GM10266 (cell line): ENCODE measurements around the gene CERS4.
"Not testable (repeated sequence)": the region's sequence is repeated elsewhere in the genome, so short reads cannot be mapped to it uniquely, and the experiment has no call there.

Source experiments
- DNase-seq: peaks from one replicate; pipeline ENCODE4 v3.0.0; 2012; ENCODE audit errors: extremely low spot score
- TF ChIP-seq, protein P1 (sequence below): IDR thresholded peaks from 2 replicates; pipeline ENCODE4 v1.5.1; 2012; ENCODE audit warnings: mild to moderate bottlenecking, low read depth; ENCODE audit not compliant: control insufficient read depth, insufficient read depth; ENCODE audit errors: missing control alignments

CERS4 gene

GRCh38 chr19:8245869-8246835, 37.0 kb downstream of the CERS4 start:
- no peak for DNase-seq
- TF ChIP-seq, protein P1, sequence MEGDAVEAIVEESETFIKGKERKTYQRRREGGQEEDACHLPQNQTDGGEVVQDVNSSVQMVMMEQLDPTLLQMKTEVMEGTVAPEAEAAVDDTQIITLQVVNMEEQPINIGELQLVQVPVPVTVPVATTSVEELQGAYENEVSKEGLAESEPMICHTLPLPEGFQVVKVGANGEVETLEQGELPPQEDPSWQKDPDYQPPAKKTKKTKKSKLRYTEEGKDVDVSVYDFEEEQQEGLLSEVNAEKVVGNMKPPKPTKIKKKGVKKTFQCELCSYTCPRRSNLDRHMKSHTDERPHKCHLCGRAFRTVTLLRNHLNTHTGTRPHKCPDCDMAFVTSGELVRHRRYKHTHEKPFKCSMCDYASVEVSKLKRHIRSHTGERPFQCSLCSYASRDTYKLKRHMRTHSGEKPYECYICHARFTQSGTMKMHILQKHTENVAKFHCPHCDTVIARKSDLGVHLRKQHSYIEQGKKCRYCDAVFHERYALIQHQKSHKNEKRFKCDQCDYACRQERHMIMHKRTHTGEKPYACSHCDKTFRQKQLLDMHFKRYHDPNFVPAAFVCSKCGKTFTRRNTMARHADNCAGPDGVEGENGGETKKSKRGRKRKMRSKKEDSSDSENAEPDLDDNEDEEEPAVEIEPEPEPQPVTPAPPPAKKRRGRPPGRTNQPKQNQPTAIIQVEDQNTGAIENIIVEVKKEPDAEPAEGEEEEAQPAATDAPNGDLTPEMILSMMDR, result no peak

GRCh38 chr19:8247129-8247890, 38.1 kb downstream of the CERS4 start:
- not testable (repeated sequence) for DNase-seq

GRCh38 chr19:8248348-8249328, 39.5 kb downstream of the CERS4 start:
- no peak for DNase-seq
- TF ChIP-seq, protein P1, result no peak

GRCh38 chr19:8250596-8250995, 41.4 kb downstream of the CERS4 start:
- TF ChIP-seq, protein P1, result no peak

DNA sequence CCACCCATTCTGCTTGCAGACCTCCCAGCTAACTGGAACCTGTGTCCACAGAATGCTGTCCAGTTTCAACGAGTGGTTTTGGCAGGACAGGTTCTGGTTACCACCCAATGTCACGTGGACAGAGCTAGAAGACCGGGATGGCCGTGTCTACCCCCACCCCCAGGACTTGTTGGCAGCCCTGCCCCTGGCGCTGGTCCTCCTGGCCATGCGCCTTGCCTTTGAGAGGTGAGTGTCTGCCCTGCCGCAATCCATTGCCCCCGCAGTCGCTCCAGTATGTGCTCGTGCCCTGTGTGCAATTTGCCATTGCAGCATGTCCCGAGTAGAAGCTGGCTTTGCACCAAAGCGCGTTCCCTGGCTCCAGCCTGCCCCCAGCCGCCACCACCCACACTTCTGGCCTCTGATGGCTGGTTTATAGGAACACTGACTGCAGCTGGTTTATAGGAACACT, 41.9 kb downstream of the CERS4 start:
- TF ChIP-seq, protein P1, result no peak
- no peak for DNase-seq

More at GRCh38 chr19:8250596-8250995, 41.4 kb downstream of the CERS4 start:
- DNase-seq, result no peak

DNA sequence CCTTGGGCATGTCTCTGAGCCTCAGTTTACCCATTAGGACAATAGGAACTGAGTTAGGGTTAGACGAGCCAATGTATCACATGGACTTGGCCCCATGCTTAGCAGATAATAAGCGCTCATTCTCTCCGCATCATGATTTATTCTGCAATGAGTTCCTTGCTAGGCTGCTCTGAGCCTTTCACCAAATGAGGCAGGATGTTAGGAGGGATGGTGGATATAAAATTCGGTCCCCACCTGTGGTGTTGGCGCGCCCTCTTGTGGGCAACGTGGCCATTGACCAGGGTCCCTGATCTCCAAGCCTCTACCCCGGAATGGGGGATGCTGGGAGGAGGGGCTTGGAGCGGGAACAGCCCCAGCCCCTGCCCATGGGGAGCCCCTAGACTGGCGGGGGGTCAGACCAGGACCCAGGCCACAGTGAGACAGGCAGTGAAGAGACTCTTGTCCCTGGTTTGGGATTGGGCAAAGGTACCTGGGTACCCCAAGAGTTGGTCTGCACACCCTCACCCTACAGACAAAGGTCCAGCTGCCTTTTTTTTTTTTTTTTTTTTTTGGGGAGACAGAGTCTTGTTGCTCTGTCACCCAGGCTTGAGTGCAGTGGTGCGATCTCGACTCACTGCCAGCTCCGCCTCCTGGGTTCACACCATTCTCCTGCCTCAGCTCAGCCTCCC, 43.9 kb downstream of the CERS4 start:
- DNase-seq, result peak; percentile 84
- TF ChIP-seq, protein P1, result peak; percentile 94
